Progenitor cell of endocrine pancreas (in vitro differentiated cells): ENCODE results near the gene UIMC1. TPM values are rescaled to one million over a fixed set of nuclear protein-coding genes. Genes with fewer than 3 reads are reported as not detected.

ENCODE experiments used
- DNase-seq: peaks from one replicate; pipeline ENCODE4 v3.0.0; 2021; ENCODE audit warnings: low spot score; ENCODE audit not compliant: unreplicated experiment
- H3K27ac Mint-ChIP-seq: 2 replicates; pipeline ENCODE4 v1.8.0; 2021; ENCODE audit warnings: mild to moderate bottlenecking, moderate library complexity, mixed read lengths
- H3K27me3 Mint-ChIP-seq: 2 replicates; pipeline ENCODE4 v1.8.0; 2021; ENCODE audit warnings: mixed read lengths
- H3K36me3 Mint-ChIP-seq: 2 replicates; pipeline ENCODE4 v1.8.0; 2022; ENCODE audit warnings: mixed read lengths; ENCODE audit not compliant: insufficient read depth
- H3K4me1 Mint-ChIP-seq: 2 replicates; pipeline ENCODE4 v1.8.0; 2021; ENCODE audit warnings: low read depth, mixed read lengths
- H3K4me3 Mint-ChIP-seq: 2 replicates; pipeline ENCODE4 v1.8.0; 2021; ENCODE audit warnings: low read depth, mild to moderate bottlenecking, moderate library complexity, mixed read lengths
- H3K9me3 Mint-ChIP-seq: 2 replicates; pipeline ENCODE4 v1.8.0; 2021; ENCODE audit warnings: low read depth, mixed read lengths
- total RNA-seq: library from RNA; stranded (reverse); gene quantifications from 2 replicates; pipeline ENCODE4 v1.2.1, GENCODE V29; 2021
- TF ChIP-seq, protein P1 (sequence below): fragments of 200-600 bp; sonication (generic); IDR thresholded peaks from one replicate; pipeline ENCODE4 v1.5.0; 2021; ENCODE audit warnings: antibody characterized with exemption, mild to moderate bottlenecking; ENCODE audit not compliant: unreplicated experiment

The UIMC1 gene
- total RNA-seq, 1 donor from 2014 or later: 47.4 TPM

GRCh38 chr5:176888865-176889165 lies 117.8 kb downstream of the UIMC1 start:
- peaks cover 7% of the 10 kb centered on the region for H3K4me1 Mint-ChIP-seq
- H3K27ac Mint-ChIP-seq: no peak overlapping the region
- H3K4me3 Mint-ChIP-seq: no peak overlapping the region
- H3K27me3 Mint-ChIP-seq: peaks cover 45% of the 10 kb centered on the region
- TF ChIP-seq, protein P1, sequence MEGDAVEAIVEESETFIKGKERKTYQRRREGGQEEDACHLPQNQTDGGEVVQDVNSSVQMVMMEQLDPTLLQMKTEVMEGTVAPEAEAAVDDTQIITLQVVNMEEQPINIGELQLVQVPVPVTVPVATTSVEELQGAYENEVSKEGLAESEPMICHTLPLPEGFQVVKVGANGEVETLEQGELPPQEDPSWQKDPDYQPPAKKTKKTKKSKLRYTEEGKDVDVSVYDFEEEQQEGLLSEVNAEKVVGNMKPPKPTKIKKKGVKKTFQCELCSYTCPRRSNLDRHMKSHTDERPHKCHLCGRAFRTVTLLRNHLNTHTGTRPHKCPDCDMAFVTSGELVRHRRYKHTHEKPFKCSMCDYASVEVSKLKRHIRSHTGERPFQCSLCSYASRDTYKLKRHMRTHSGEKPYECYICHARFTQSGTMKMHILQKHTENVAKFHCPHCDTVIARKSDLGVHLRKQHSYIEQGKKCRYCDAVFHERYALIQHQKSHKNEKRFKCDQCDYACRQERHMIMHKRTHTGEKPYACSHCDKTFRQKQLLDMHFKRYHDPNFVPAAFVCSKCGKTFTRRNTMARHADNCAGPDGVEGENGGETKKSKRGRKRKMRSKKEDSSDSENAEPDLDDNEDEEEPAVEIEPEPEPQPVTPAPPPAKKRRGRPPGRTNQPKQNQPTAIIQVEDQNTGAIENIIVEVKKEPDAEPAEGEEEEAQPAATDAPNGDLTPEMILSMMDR: no peak
- no peak for DNase-seq
- H3K9me3 Mint-ChIP-seq: no peaks in the 10 kb centered on the region
- no peaks in the 10 kb centered on the region for H3K36me3 Mint-ChIP-seq

GRCh38 chr5:176888016-176888864 lies 118.3 kb downstream of the UIMC1 start:
- TF ChIP-seq, protein P1: no peak
- no peaks in the 10 kb centered on the region for H3K9me3 Mint-ChIP-seq
- H3K4me1 Mint-ChIP-seq: peaks cover 7% of the 10 kb centered on the region
- H3K4me3 Mint-ChIP-seq: no peak overlapping the region
- no peaks in the 10 kb centered on the region for H3K36me3 Mint-ChIP-seq
- peaks cover 41% of the 10 kb centered on the region for H3K27me3 Mint-ChIP-seq
- no peak overlapping the region for H3K27ac Mint-ChIP-seq
- no peak for DNase-seq

GRCh38 chr5:176887252-176887849 lies 119.2 kb downstream of the UIMC1 start:
- H3K27me3 Mint-ChIP-seq: peaks cover 41% of the 10 kb centered on the region
- peaks cover 7% of the 10 kb centered on the region for H3K4me1 Mint-ChIP-seq
- no peaks in the 10 kb centered on the region for H3K36me3 Mint-ChIP-seq
- TF ChIP-seq, protein P1: no peak
- no peak overlapping the region for H3K27ac Mint-ChIP-seq
- no peak for DNase-seq
- H3K4me3 Mint-ChIP-seq: no peak overlapping the region
- no peaks in the 10 kb centered on the region for H3K9me3 Mint-ChIP-seq

DNA sequence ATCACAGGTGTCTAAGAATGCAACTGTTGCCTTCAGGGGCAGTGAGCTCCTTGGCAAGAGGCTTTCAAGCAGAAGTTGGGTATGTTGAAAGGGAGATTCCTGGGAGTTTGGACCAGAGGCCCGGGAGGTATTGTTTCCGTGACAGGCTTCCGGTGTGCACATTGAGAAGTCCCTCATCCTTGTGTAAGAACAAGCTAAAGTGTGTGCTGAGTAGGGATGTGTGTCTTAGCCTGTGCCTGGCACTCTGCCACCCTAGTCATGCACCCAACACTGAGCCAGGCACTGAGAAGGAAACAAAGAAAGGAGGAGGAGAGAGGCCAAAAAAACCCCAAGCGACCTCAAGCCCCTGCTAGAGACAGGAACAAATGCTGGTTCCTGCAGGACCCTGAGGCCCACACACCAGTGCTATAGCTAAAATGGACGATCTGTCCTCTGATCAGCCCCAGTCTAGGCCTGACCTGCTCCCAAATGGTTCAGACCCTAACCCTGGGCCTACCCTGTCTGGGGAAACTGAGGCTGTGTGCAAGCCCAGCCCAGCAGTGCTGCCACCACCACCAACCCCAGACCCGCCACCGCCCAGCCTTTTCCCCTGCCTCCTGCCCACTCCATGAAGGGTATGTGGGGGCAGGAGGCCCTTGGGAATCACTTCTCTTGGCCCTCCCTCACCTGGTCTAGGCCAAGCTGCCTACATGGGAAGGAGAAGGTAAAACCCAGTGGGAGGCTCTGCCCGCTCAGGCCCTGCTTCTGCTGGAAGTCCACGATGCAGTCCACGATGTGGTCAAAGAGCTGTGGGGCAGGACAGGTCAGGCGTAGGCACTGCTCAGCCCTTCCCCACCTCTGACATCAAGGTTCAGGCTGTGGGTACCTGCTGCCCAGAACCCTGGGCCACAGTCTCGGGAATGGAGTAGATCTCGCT lies 120.0 kb downstream of the UIMC1 start:
- peaks cover 38% of the 10 kb centered on the region for H3K27me3 Mint-ChIP-seq
- H3K4me3 Mint-ChIP-seq: no peak overlapping the region
- H3K9me3 Mint-ChIP-seq: no peaks in the 10 kb centered on the region
- no peak overlapping the region for H3K27ac Mint-ChIP-seq
- peaks cover 7% of the 10 kb centered on the region for H3K4me1 Mint-ChIP-seq
- DNase-seq: no peak
- TF ChIP-seq, protein P1: no peak
- H3K36me3 Mint-ChIP-seq: no peaks in the 10 kb centered on the region

DNA sequence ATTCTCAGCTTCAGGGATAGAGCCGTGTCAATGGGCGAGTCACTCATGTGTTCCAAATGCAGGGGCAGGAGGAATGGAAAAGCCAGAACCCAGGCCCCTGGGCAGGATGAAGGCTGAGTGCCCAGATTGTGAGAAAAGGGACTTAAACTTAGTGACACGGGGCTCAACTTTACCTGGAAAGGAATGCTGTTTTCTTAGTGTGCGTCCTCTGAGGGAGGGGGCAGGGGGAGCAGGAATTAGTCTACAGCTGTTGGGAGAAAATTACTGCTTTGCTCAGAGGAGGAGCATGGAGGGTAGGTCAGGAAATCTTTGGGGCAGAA lies 122.0 kb downstream of the UIMC1 start:
- no peak for DNase-seq

More for the DNA sequence above, 122.0 kb downstream of the UIMC1 start:
- no peaks in the 10 kb centered on the region for H3K9me3 Mint-ChIP-seq
- TF ChIP-seq, protein P1: no peak
- no peaks in the 10 kb centered on the region for H3K36me3 Mint-ChIP-seq
- H3K4me1 Mint-ChIP-seq: peaks cover 7% of the 10 kb centered on the region
- H3K4me3 Mint-ChIP-seq: no peak overlapping the region
- no peak overlapping the region for H3K27ac Mint-ChIP-seq
- peaks cover 32% of the 10 kb centered on the region for H3K27me3 Mint-ChIP-seq
